GM18511 (cell line): ENCODE data around the gene GNPTG.
A peak's percentile ranks its signal among the peaks of the same experiment; 100 is the strongest.

Source experiments
- ATAC-seq: cut with Tn5 transposase; IDR thresholded peaks from one replicate; pipeline ENCODE4 v1.9.1; 2021; ENCODE audit warnings: mild to moderate bottlenecking, moderate library complexity; ENCODE audit not compliant: unreplicated experiment

The GNPTG gene

DNA sequence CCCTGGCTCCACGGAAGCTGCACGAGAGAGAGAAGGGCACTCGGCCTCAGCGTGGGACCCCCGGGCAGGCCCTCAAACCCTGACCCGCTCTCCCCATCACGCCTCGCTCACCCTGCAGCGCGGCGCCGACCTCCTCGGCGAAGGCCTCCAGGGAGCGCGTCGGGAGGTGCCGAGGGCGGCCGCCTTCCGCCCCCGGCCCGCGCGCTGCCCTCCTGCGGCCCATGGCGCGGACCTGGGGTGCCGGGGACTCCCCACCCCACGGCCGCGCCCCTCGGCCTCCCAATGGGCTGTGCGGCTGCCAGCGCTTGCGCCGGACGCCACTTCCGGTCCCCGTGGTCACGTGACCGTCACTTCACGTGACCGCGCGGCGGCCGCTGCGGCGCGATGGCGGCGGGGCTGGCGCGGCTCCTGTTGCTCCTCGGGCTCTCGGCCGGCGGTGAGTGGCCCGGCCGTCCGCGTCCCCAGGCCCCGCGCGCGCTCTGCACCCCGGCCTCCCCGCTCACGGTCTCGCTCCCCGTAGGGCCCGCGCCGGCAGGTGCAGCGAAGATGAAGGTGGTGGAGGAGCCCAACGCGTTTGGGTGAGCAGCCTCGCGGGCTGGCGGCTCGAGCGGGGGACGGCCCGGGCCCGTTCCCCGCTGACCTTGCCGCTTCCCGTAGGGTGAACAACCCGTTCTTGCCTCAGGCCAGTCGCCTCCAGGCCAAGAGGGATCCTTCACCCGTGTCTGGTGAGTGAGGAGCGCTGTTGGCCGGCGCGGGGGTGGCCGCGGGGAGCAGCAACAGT, at the start of gene GNPTG, which contains the start of gene TSR3:
Gene GNPTG, plus strand, starts transcription at position 350 of the 781 bp plus-strand sequence. Its CDS starts 35 bp downstream, at position 385.
Gene TSR3, minus strand, starts transcription at position 297 of the 781 bp plus-strand sequence. Its CDS starts 74 bp downstream, at position 223.
- ATAC-seq = peak; percentile 84

- ATAC-seq = no peak
Measured at GRCh38 chr16:1305823-1306222, 45.9 kb upstream of the GNPTG start.

- no peak for ATAC-seq
Measured at GRCh38 chr16:1306334-1306733, 45.4 kb upstream of the GNPTG start.

DNA sequence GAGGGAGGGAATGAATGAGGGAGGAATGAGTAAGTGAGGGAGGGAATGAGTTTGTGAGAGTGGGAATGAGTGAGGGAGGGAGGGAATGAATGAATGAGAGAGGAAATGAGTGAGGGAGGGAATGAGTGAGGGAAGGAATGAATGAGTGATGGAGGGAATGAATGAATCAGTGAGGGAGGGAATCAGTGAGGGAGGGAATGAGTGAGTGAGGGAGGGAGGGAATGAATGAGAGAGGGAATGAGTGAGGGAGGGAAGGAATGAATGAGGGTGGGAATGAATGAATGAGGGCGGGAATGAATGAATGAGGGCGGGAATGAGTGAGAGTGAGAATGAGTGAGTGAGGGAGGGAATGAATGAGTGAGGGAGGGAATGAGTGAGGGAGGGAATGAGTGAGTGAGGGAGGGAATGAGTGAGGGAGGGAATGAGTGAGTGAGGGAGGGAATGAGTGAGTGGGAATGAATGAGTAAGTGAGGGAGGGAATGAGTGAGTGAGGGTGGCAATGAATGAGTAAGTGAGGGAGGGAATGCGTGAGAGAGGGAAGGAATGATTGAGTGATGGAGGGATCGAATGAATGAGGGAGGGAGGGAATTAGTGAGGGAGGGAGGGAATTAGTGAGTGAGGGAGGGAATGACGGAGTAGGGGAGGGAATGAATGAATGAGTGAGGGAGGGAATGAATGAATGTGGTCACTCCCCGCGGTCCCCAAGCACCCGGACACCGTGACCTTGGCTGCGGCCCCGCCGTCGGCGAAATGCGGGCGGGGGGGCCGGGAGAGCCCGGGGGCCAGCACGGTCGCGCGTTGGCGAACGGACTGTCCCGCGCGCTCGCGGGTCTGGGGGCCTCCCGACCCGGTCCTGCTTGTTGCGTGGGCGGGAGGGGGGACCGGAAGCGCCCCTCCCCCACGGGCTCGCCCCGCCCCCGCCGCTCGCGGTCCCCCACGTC, 43.4 kb upstream of the GNPTG start:
- peak; percentile 30 for ATAC-seq

- ATAC-seq = peak; percentile 56
Measured at GRCh38 chr16:1308977-1309885, 42.5 kb upstream of the GNPTG start, which contains the start of gene UBE2I. TSS of gene UBE2I (plus strand) at chr16:1309636. CDS start at chr16:1314031, 4,395 bp downstream.

GRCh38 chr16:1309888-1310831, 41.6 kb upstream of the GNPTG start:
- peak; percentile 11 for ATAC-seq

- no peak for ATAC-seq
Measured at GRCh38 chr16:1310832-1311200, 40.9 kb upstream of the GNPTG start.

- no peak for ATAC-seq
Measured at GRCh38 chr16:1311212-1311737, 40.5 kb upstream of the GNPTG start.

- ATAC-seq = no peak
Measured at GRCh38 chr16:1311738-1312466, 39.8 kb upstream of the GNPTG start.

DNA sequence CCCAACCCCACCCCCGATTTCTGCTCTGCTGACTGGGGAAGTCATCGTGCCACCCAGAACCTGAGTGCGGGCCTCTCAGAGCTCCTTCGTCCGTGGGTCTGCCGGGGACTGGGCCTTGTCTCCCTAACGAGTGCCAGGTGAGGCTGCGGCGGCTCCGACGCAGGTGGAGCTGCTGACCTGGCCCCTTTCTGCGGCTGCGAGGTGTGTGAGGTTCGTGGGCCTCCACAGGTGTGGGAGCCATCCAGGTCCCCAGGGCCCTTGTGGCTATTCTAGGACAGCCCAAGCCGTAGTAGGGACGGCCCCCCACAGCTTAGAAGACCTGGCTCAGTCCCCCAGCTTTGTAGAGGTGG, 39.3 kb upstream of the GNPTG start:
- ATAC-seq = no peak

DNA sequence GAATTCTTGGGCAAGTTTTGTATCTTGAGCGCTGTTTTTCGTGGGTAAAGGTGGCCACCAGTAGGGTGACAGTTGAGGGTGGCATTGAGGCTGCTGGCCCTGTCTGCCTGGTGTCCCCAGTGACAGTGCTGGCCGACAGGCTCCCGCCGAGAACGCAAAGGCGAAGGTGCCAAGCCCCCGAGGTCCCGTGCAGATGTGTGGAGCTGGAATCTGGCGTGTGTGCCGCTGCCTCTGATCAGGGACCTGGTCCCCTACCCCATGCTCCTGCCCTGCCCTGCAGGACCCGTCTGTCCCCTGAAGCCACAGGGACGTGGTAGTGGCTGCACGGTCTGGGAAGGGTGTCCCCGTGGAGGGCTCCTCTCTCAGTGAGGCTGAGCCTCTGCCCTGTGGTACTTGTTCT, 38.8 kb upstream of the GNPTG start:
- no peak for ATAC-seq

GRCh38 chr16:1313721-1314369, 37.9 kb upstream of the GNPTG start:
- no peak for ATAC-seq

DNA sequence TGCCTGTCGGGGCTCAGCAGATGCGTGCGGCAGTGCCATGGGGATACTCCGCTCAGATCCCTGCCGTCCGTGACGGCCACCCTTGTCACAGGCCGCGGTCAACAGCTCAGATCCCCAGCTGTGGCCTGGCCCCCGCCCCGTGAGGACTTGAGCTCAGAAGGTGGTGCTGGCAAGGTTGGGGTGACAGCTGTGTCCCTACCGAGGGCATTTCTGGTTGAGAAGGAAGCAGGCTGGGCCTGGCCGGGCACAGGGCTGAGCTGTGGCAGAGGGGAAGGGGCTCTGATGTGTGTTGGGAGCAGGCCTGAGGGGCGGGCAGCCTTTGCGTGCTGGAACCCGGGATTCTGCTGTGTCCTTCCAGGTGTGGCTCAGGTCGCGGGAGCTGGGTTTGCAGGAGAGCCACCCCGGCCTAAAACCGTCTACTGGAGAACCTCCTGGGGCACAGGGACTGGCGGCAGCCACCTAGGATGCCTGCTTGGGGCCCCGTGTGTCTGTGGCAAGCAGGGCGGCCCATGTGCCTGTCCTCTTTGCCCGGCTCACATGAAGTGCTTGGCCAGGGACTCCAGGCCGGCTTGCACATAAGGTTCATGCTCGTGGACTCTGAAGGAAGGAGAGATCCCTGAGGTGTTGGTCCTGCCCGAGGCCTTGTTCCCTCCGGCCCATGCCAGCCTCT, 37.2 kb upstream of the GNPTG start:
- no peak for ATAC-seq

- ATAC-seq = no peak
Measured at GRCh38 chr16:1315081-1316032, 36.4 kb upstream of the GNPTG start.

GRCh38 chr16:1316033-1316405, 35.7 kb upstream of the GNPTG start:
- ATAC-seq = no peak

DNA sequence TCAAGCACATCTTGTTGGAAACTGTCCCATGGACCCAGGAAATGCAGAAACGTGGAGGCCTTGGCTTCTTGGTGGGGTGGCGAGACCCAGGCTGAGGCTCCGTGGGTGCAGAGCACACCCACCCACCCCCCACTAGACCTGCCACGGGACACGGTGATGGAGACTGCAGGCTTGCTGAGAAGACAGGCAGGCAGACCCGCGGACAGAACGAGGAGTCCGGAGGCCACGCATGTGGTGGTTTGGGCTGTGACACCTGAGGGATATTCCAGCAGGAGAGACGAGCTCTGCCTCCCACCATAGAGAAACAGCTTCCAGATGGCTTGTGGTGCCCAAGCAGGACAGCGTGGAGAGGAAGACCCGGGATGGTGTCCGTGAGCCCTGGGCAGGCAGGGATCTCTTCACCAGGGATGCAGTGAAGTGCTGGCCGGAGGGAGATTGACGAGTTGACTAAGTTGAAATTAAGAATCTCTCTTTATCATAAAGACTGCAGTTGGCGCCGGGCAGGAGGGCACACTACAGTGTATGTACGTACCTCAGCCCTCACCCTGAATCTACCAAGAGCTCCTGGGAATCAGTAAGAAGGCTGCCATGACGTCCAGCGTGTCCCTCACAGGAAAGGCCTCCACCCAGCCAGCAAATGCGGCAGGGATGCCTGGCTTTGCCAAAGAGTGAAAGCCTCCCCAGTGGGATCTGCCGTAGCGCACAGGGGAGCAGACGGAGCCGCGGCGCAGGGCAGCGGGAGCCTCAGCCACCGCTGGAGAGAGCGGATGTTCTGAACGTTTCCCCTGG, 34.1 kb upstream of the GNPTG start:
- ATAC-seq = no peak
